HCT116 (cell line): ENCODE measurements around the gene LCN10. TPM values are rescaled to one million over a fixed set of nuclear protein-coding genes. Genes with fewer than 3 reads are reported as not detected.

ENCODE experiments used
- ATAC-seq: fragments of 200-7000 bp; cut with Tn5 transposase; 2 replicates; pipeline ENCODE4 v1.9.1; 2020; ENCODE audit warnings: mild to moderate bottlenecking, moderate library complexity
- BruUV-seq: library from RNA; stranded (reverse); fragments of 400-500 nt; replicated peaks from 2 replicates; lab custom pipeline; 2021; lab: Mats Ljungman, UMichigan
- CTCF ChIA-PET: fragments of 300-600 bp; sonication (Branson Sonifier 250); formaldehyde crosslinking; loops from one replicate; lab custom pipeline; 2021; ENCODE audit warnings: antibody characterized with exemption; lab: Charles Lee
- POLR2A ChIA-PET: fragments of 300-600, 350-600 bp; sonication (Branson Sonifier 250); formaldehyde crosslinking; loops from one replicate; lab custom pipeline; 2021; ENCODE audit warnings: antibody characterized with exemption; lab: Charles Lee
- RAD21 ChIA-PET, 2 experiments: fragments of 300-600 bp; sonication (Branson Sonifier 250); formaldehyde crosslinking; loops; one replicate each; lab custom pipeline; 2023; ENCODE audit warnings: low total read pairs in 2 of 2; ENCODE audit not compliant: uncharacterized antibody in 2 of 2, unreplicated experiment in 2 of 2, low non-redundant PET in 1 of 2; lab: Charles Lee
- DNase-seq: peaks from one replicate; pipeline ENCODE4 v3.0.0-alpha.2; 2010; ENCODE audit warnings: low read depth, low spot score
- H2AFZ ChIP-seq: fragments of 200-600 bp; shearing (Covaris generic), sonication (generic); 2 replicates; pipeline ENCODE4 v1.6.1; 2017; ENCODE audit warnings: low read depth, mixed run types, mixed read lengths, antibody characterized with exemption, low read length; ENCODE audit not compliant: poor library complexity, severe bottlenecking
- H3K27ac ChIP-seq: 2 replicates; pipeline ENCODE4 v1.5.1; 2012; ENCODE audit warnings: low read depth, low read length
- H3K27me3 ChIP-seq: fragments of 200-600 bp; sonication (generic); 2 replicates; pipeline ENCODE4 v1.6.1; 2016; ENCODE audit warnings: mixed run types, low read length, mixed read lengths; ENCODE audit not compliant: insufficient read depth
- H3K36me3 ChIP-seq, 2 experiments: fragments of 200-500 bp in 1 of 2; fragments of 200-600 bp in 1 of 2; sonication (Bioruptor generic) in 1 of 2; sonication (generic) in 1 of 2; 2 replicates each; pipeline versions ENCODE4 v1.5.1 to v1.6.1; 2014 to 2016; ENCODE audit warnings: low read length in 2 of 2, inconsistent platforms in 1 of 2, mixed read lengths in 1 of 2, mixed run types in 1 of 2; ENCODE audit not compliant: insufficient read depth in 2 of 2, control insufficient read depth in 1 of 2
- H3K4me1 ChIP-seq, 2 experiments: fragments of 200-600 bp in 1 of 2; sonication (generic) in 1 of 2; 2 replicates each; pipeline versions ENCODE4 v1.5.1 to v1.6.1; 2012 to 2017; ENCODE audit warnings: low read length in 2 of 2, inconsistent platforms in 1 of 2, mild to moderate bottlenecking in 1 of 2, mixed read lengths in 1 of 2, mixed run types in 1 of 2, moderate library complexity in 1 of 2; ENCODE audit not compliant: insufficient read depth in 2 of 2, control insufficient read depth in 1 of 2
- H3K4me2 ChIP-seq: fragments of 200-600 bp; sonication (generic); 2 replicates; pipeline ENCODE4 v1.6.1; 2017; ENCODE audit warnings: mixed run types, low read length, mixed read lengths
- H3K4me3 ChIP-seq, 2 experiments: fragments of 200-600 bp in 1 of 2; sonication (generic) in 1 of 2; replicated peaks in 1 of 2; 2 replicates each; pipeline ENCODE4 v1.5.1; 2011 to 2016; ENCODE audit warnings: low read length in 2 of 2, control low read depth in 1 of 2, low read depth in 1 of 2, mild to moderate bottlenecking in 1 of 2, mixed read lengths in 1 of 2, mixed run types in 1 of 2
- H3K79me2 ChIP-seq: fragments of 200-600 bp; sonication (generic); 2 replicates; pipeline ENCODE4 v1.6.1; 2017; ENCODE audit warnings: mild to moderate bottlenecking, mixed run types, low read length, moderate library complexity, mixed read lengths; ENCODE audit not compliant: insufficient read depth
- H3K9ac ChIP-seq: fragments of 200-600 bp; sonication (generic); 2 replicates; pipeline ENCODE4 v1.6.1; 2016; ENCODE audit warnings: low read length, mixed read lengths
- H3K9me2 ChIP-seq: fragments of 200-600 bp; sonication (generic), shearing (Covaris generic); 2 replicates; pipeline ENCODE4 v1.6.1; 2017; ENCODE audit warnings: mixed run types, mild to moderate bottlenecking, moderate library complexity; ENCODE audit not compliant: insufficient read depth
- H3K9me3 ChIP-seq, 2 experiments: fragments of 200-500 bp in 1 of 2; fragments of 200-600 bp in 1 of 2; sonication (Bioruptor generic) in 1 of 2; sonication (generic) in 1 of 2; 2 replicates each; pipeline ENCODE4 v1.6.1; 2014 to 2017; ENCODE audit warnings: low read length in 2 of 2, mixed read lengths in 2 of 2, inconsistent platforms in 1 of 2, low read depth in 1 of 2, mild to moderate bottlenecking in 1 of 2, mixed run types in 1 of 2, moderate library complexity in 1 of 2; ENCODE audit not compliant: control insufficient read depth in 1 of 2, insufficient read depth in 1 of 2
- H4K20me1 ChIP-seq: fragments of 200-600 bp; sonication (generic), shearing (Covaris generic); 2 replicates; pipeline ENCODE4 v1.6.1; 2017; ENCODE audit warnings: mixed run types, mild to moderate bottlenecking, moderate library complexity; ENCODE audit not compliant: insufficient read depth
- CBX3 ChIP-seq: IDR thresholded peaks from 2 replicates; pipeline ENCODE4 v1.6.1; 2012; ENCODE audit warnings: low read depth
- EGR1 ChIP-seq: IDR thresholded peaks from 2 replicates; pipeline ENCODE4 v1.6.1; 2012; ENCODE audit warnings: low read depth
- ELF1 ChIP-seq: IDR thresholded peaks from 2 replicates; pipeline ENCODE4 v1.6.1; 2012; ENCODE audit warnings: low read depth, borderline replicate concordance
- EZH2phosphoT487 ChIP-seq: fragments of 200-600 bp; IDR thresholded peaks from 2 replicates; pipeline ENCODE4 v1.6.1; 2018; ENCODE audit warnings: antibody characterized with exemption, borderline replicate concordance
- FOSL1 ChIP-seq: IDR thresholded peaks from 2 replicates; pipeline ENCODE4 v1.6.1; 2012; ENCODE audit warnings: low read depth
- JUND ChIP-seq: IDR thresholded peaks from 2 replicates; pipeline ENCODE4 v1.6.1; 2012
- POLR2A ChIP-seq: IDR thresholded peaks from 2 replicates; pipeline ENCODE4 v1.7.0; 2011; ENCODE audit warnings: borderline replicate concordance; ENCODE audit not compliant: insufficient read depth, insufficient read length; ENCODE audit errors: extremely low read depth
- POLR2AphosphoS5 ChIP-seq: IDR thresholded peaks from 2 replicates; pipeline ENCODE4 v1.6.1; 2011; ENCODE audit warnings: mild to moderate bottlenecking, low read depth, low read length, moderate library complexity
- RAD21 ChIP-seq: IDR thresholded peaks from 2 replicates; pipeline ENCODE4 v1.6.1; 2012; ENCODE audit warnings: low read depth, mild to moderate bottlenecking
- SP1 ChIP-seq: IDR thresholded peaks from 2 replicates; pipeline ENCODE4 v1.6.1; 2012; ENCODE audit warnings: low read depth
- SRF ChIP-seq: IDR thresholded peaks from 2 replicates; pipeline ENCODE4 v1.6.1; 2012; ENCODE audit warnings: low read depth
- TCF7L2 ChIP-seq: IDR thresholded peaks from 2 replicates; pipeline ENCODE4 v1.7.0; 2011; ENCODE audit warnings: borderline replicate concordance, inconsistent platforms; ENCODE audit not compliant: insufficient read depth, insufficient read length; ENCODE audit errors: extremely low read depth
- YY1 ChIP-seq: IDR thresholded peaks from 2 replicates; pipeline ENCODE4 v1.6.1; 2011; ENCODE audit warnings: low read length, low read depth, moderate library complexity, mild to moderate bottlenecking; ENCODE audit not compliant: insufficient replicate concordance; ENCODE audit errors: extremely low read depth
- ZFX ChIP-seq: fragments of 450-650 bp; IDR thresholded peaks from 2 replicates; pipeline ENCODE4 v1.6.1; 2017
- ZNF274 ChIP-seq: fragments of 200-500 bp; sonication (Bioruptor generic); IDR thresholded peaks from 2 replicates; pipeline ENCODE4 v1.6.1; 2014; ENCODE audit warnings: mild to moderate bottlenecking, low read depth, low read length, inconsistent platforms
- intact Hi-C: fragments of 100-400 bp; cut with micrococcal nuclease; formaldehyde crosslinking; loops from 2 replicates; pipeline ENCODE4 v1.10.0; 2022
- total RNA-seq: library from RNA; stranded (reverse); gene quantifications from one replicate; pipeline ENCODE4 v1.2.1, GENCODE V29; 2021; ENCODE audit not compliant: unreplicated experiment
- TF ChIP-seq, protein P1 (sequence below), 3 experiments: fragments of 200-600 bp in 1 of 3; sonication (generic) in 1 of 3; IDR thresholded peaks in 2 of 3; conservative IDR thresholded peaks in 1 of 3; 2 replicates each; pipeline ENCODE4 v1.5.1; 2012 to 2017; ENCODE audit warnings: low read depth in 2 of 3, low read length in 2 of 3, antibody characterized with exemption in 1 of 3, borderline replicate concordance in 1 of 3, control low read depth in 1 of 3, mild to moderate bottlenecking in 1 of 3, mixed read lengths in 1 of 3, mixed run types in 1 of 3, moderate library complexity in 1 of 3; ENCODE audit not compliant: insufficient read depth in 1 of 3
- TF ChIP-seq, protein P2 (sequence below): IDR thresholded peaks from 2 replicates; pipeline ENCODE4 v1.6.1; 2011; ENCODE audit warnings: mild to moderate bottlenecking, low read length, moderate library complexity; ENCODE audit not compliant: insufficient replicate concordance; ENCODE audit errors: extremely low read depth
- TF ChIP-seq, protein P3 (sequence below): IDR thresholded peaks from 2 replicates; pipeline ENCODE4 v1.6.1; 2012
- TF ChIP-seq, protein P4 (sequence below): IDR thresholded peaks from 2 replicates; pipeline ENCODE4 v1.6.1; 2012; ENCODE audit warnings: low read depth
- TF ChIP-seq, protein P5 (sequence below): IDR thresholded peaks from 2 replicates; pipeline ENCODE4 v1.6.1; 2012

LCN10 gene
- total RNA-seq, 1 experiment from 2014 or later = not detected

DNA sequence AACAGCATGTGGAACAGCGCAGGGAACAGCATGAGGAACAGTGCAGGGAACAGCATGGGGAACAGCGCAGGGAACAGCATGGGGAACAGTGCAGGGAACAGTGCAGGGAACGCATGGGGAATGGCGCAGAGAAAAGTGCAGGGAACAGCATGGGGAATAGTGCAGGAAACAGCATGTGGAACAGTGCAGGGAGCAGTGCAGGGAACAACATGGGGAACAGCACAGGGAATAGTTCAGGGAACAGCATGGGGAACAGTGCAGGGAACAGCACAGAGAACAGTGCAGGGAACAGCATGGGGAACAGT lies 13.3 kb upstream of the LCN10 start:
- TF ChIP-seq, protein P1, sequence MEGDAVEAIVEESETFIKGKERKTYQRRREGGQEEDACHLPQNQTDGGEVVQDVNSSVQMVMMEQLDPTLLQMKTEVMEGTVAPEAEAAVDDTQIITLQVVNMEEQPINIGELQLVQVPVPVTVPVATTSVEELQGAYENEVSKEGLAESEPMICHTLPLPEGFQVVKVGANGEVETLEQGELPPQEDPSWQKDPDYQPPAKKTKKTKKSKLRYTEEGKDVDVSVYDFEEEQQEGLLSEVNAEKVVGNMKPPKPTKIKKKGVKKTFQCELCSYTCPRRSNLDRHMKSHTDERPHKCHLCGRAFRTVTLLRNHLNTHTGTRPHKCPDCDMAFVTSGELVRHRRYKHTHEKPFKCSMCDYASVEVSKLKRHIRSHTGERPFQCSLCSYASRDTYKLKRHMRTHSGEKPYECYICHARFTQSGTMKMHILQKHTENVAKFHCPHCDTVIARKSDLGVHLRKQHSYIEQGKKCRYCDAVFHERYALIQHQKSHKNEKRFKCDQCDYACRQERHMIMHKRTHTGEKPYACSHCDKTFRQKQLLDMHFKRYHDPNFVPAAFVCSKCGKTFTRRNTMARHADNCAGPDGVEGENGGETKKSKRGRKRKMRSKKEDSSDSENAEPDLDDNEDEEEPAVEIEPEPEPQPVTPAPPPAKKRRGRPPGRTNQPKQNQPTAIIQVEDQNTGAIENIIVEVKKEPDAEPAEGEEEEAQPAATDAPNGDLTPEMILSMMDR (IDR thresholded peaks at IDR 0.05 in 2 of 3, conservative IDR thresholded peaks at IDR 0.05 in 1 of 3; ENCODE audit: borderline replicate concordance in 1 of 3, insufficient read depth in 1 of 3, low read depth in 2 of 3, low read length in 2 of 3) = no peak
- TF ChIP-seq RAD21 (no peak), JUND (no peak), TCF7L2 (no peak), CBX3 (no peak), POLR2AphosphoS5 (no peak), FOSL1 (no peak), EGR1 (no peak), POLR2A (no peak), EZH2phosphoT487 (no peak), SP1 (no peak), SRF (no peak), ZNF274 (no peak), YY1 (no peak), ZFX (no peak), ELF1 (no peak)
- TF ChIP-seq, protein P2, sequence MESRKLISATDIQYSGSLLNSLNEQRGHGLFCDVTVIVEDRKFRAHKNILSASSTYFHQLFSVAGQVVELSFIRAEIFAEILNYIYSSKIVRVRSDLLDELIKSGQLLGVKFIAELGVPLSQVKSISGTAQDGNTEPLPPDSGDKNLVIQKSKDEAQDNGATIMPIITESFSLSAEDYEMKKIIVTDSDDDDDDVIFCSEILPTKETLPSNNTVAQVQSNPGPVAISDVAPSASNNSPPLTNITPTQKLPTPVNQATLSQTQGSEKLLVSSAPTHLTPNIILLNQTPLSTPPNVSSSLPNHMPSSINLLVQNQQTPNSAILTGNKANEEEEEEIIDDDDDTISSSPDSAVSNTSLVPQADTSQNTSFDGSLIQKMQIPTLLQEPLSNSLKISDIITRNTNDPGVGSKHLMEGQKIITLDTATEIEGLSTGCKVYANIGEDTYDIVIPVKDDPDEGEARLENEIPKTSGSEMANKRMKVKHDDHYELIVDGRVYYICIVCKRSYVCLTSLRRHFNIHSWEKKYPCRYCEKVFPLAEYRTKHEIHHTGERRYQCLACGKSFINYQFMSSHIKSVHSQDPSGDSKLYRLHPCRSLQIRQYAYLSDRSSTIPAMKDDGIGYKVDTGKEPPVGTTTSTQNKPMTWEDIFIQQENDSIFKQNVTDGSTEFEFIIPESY = no peak
- TF ChIP-seq, protein P3, sequence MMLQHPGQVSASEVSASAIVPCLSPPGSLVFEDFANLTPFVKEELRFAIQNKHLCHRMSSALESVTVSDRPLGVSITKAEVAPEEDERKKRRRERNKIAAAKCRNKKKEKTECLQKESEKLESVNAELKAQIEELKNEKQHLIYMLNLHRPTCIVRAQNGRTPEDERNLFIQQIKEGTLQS = no peak
- TF ChIP-seq, protein P4, sequence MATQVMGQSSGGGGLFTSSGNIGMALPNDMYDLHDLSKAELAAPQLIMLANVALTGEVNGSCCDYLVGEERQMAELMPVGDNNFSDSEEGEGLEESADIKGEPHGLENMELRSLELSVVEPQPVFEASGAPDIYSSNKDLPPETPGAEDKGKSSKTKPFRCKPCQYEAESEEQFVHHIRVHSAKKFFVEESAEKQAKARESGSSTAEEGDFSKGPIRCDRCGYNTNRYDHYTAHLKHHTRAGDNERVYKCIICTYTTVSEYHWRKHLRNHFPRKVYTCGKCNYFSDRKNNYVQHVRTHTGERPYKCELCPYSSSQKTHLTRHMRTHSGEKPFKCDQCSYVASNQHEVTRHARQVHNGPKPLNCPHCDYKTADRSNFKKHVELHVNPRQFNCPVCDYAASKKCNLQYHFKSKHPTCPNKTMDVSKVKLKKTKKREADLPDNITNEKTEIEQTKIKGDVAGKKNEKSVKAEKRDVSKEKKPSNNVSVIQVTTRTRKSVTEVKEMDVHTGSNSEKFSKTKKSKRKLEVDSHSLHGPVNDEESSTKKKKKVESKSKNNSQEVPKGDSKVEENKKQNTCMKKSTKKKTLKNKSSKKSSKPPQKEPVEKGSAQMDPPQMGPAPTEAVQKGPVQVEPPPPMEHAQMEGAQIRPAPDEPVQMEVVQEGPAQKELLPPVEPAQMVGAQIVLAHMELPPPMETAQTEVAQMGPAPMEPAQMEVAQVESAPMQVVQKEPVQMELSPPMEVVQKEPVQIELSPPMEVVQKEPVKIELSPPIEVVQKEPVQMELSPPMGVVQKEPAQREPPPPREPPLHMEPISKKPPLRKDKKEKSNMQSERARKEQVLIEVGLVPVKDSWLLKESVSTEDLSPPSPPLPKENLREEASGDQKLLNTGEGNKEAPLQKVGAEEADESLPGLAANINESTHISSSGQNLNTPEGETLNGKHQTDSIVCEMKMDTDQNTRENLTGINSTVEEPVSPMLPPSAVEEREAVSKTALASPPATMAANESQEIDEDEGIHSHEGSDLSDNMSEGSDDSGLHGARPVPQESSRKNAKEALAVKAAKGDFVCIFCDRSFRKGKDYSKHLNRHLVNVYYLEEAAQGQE = no peak
- TF ChIP-seq, protein P5, sequence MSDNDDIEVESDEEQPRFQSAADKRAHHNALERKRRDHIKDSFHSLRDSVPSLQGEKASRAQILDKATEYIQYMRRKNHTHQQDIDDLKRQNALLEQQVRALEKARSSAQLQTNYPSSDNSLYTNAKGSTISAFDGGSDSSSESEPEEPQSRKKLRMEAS = no peak
- no peaks in the 10 kb centered on the region for H3K79me2 ChIP-seq
- BruUV-seq = no TSS peak
- intact Hi-C loops = no loop called here
- no peak overlapping the region for H3K9ac ChIP-seq
- H4K20me1 ChIP-seq = no peaks in the 10 kb centered on the region
- ChIA-PET POLR2A (no interaction called here), RAD21 (no interaction called here), CTCF (no interaction called here)
- no peaks in the 10 kb centered on the region for H3K27me3 ChIP-seq
- H3K9me3 ChIP-seq = peaks cover 4 to 22% of the 10 kb centered on the region in 2 experiments; a peak in 3 of 4 replicates
- no peaks in the 10 kb centered on the region for H3K9me2 ChIP-seq
- ATAC-seq (no peak), DNase-seq (no peak)
- no peak overlapping the region for H3K4me2 ChIP-seq
- H3K27ac ChIP-seq = no peak overlapping the region
- H3K4me1 ChIP-seq = peaks cover 3 to 7% of the 10 kb centered on the region in 2 experiments; a peak in 3 of 4 replicates
- H2AFZ ChIP-seq = no peak overlapping the region
- no peak overlapping the region for H3K4me3 ChIP-seq
- H3K36me3 ChIP-seq = no peaks in the 10 kb centered on the region
